Prostate gland (tissue), 2 donors: ENCODE results near the gene ANXA6.

Experiments
- POLR2A ChIP-seq: fragments of 450-650 bp; IDR thresholded peaks from one replicate; pipeline ENCODE4 v1.6.1; 2016; ENCODE audit warnings: antibody characterized with exemption, mild to moderate bottlenecking
- POLR2AphosphoS5 ChIP-seq: sonication (generic); formaldehyde crosslinking; IDR thresholded peaks from one replicate; pipeline ENCODE4 v1.6.1; 2017; ENCODE audit warnings: antibody characterized with exemption
- TF ChIP-seq, protein P1 (sequence below), 4 experiments: fragments of 200-600 bp in 2 of 4; fragments of 450-650 bp in 2 of 4; sonication (generic) in 2 of 4; IDR thresholded peaks; 1 replicate in 3 of 4; 2 replicates in 1 of 4; pipeline ENCODE4 v1.5.1; 2016 to 2019; ENCODE audit warnings: antibody characterized with exemption in 4 of 4, mild to moderate bottlenecking in 2 of 4, moderate library complexity in 2 of 4

- TF ChIP-seq POLR2AphosphoS5 (no peak), POLR2A (no peak)
- TF ChIP-seq, protein P1, sequence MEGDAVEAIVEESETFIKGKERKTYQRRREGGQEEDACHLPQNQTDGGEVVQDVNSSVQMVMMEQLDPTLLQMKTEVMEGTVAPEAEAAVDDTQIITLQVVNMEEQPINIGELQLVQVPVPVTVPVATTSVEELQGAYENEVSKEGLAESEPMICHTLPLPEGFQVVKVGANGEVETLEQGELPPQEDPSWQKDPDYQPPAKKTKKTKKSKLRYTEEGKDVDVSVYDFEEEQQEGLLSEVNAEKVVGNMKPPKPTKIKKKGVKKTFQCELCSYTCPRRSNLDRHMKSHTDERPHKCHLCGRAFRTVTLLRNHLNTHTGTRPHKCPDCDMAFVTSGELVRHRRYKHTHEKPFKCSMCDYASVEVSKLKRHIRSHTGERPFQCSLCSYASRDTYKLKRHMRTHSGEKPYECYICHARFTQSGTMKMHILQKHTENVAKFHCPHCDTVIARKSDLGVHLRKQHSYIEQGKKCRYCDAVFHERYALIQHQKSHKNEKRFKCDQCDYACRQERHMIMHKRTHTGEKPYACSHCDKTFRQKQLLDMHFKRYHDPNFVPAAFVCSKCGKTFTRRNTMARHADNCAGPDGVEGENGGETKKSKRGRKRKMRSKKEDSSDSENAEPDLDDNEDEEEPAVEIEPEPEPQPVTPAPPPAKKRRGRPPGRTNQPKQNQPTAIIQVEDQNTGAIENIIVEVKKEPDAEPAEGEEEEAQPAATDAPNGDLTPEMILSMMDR (IDR thresholded peaks at IDR 0.05): no peak
Measured at GRCh38 chr5:151162776-151163175, 5.2 kb upstream of the ANXA6 start.
